Right ventricle myocardium superior (tissue), 1 donor: ENCODE results near the gene POLN. TPM values are rescaled to one million over a fixed set of nuclear protein-coding genes. Genes with fewer than 3 reads are reported as not detected.
"Not testable (repeated sequence)": the region's sequence is repeated elsewhere in the genome, so short reads cannot be mapped to it uniquely, and the experiment has no call there.

Experiments used
- ATAC-seq: fragments of 200-7000 bp; cut with Tn5 transposase; one replicate; pipeline ENCODE4 v1.9.1; 2020; ENCODE audit warnings: mild to moderate bottlenecking; ENCODE audit not compliant: poor library complexity
- DNase-seq: peaks from one replicate; pipeline ENCODE4 v3.0.0-alpha.2; 2020
- intact Hi-C: fragments of 100-400 bp; cut with DNase I; formaldehyde crosslinking; loops from one replicate; pipeline ENCODE4 v1.11.2; 2022
- total RNA-seq: library from RNA; stranded (reverse); fragmentation: NEBNext Ultra II Directional; extraction: Animal tissue kit (Norgen Biotek cat#: 25700); gene quantifications from one replicate; pipeline ENCODE4 v1.2.1, GENCODE V29; 2021
- donor health status: DM: no; HTN: yes; CAD: no; lungs with severe emphysema.

The POLN gene
- total RNA-seq, 1 donor from 2014 or later: 2.3 TPM

DNA sequence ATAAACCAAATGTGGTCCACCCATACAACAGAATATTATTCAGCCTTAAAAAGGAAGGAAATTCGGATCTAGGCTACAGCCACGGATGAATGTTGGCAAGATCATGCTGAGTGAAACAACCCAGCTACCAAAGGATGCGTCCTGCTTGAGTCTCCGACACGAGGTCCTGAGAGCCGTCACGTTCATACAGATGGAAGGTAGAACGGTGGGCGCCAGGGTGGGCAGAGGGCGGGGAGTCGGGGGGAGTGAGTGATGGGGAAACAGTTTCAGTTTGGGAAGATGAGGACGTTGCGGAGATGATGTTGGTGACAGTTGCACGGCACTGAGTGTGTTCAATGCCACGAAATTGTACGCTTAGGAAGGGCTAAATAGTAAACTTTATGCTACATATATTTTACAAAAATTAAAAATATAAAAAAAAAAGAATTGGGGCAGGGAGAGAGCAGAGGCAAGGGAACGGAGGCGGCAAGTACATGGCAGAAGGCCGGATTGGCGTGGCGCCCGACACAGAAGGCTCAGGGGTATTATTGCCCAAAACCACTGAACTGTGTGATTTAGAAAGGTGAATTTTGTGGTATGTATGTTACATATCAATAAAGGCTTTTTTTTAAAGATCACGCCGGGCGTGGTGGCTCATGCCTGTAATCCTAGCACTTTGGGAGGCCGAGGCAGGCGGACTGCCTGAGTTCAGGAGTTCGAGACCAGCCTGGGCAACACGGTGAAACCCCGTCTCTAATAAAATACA, 34.8 kb upstream of the POLN start:
- DNase-seq: peak; percentile 25
- intact Hi-C loops: no loop called here
- ATAC-seq: no peak

DNA sequence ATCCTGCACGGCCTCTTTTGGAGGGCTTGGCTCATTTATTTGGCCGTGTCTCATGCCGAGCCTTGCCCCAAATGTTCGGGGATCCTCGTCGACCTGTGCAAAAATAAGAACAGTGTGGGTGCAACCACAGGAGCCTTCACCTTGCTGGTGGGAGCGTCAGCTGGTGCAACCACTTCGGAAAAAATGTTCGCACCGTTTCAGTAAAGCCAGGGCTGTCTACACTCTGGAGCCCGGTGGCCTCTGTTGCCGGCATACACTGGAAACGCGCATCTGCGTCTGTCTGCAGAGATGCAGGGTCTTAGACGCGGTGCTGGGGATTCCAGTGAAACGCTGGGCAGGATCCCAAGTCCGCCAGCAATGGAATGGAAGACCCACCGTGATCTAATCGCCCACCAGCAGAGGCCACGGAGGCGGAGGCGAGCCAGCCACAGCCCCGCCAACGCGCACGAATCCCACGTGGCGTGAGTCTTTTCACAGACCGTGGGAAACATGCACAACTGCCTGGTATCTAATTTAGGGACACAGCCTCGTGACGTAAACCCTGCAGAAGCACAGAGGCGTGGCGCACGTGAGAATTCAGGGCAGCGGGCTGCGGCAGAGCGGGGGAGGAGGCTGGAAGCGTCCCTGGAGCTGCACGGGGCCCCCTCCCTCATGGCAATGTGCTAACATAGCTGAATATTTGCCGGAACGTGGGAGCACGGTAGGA, 33.8 kb upstream of the POLN start:
- DNase-seq (peak; percentile 13), ATAC-seq (no peak)
- intact Hi-C loops: no loop called here

DNA sequence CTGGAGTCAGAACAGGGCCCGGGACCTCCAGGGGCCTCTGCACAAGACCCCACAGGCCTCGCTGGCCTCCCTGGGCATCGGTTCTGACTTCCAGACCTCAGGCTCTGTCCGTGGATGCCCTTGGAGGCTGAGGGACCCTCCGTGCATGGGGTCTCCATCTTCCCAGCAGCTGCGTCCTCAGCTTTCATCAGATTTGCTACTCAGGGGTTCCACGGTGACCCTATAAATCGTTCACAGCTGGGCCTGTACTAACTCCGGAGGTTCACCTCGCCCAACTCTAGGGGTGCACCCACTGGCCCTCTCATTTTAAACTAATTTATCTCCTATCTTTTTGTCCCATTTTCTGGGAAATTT, 33.1 kb upstream of the POLN start:
- peak; percentile 9 for DNase-seq
- ATAC-seq, intact Hi-C loops: not testable (repeated sequence)

DNA sequence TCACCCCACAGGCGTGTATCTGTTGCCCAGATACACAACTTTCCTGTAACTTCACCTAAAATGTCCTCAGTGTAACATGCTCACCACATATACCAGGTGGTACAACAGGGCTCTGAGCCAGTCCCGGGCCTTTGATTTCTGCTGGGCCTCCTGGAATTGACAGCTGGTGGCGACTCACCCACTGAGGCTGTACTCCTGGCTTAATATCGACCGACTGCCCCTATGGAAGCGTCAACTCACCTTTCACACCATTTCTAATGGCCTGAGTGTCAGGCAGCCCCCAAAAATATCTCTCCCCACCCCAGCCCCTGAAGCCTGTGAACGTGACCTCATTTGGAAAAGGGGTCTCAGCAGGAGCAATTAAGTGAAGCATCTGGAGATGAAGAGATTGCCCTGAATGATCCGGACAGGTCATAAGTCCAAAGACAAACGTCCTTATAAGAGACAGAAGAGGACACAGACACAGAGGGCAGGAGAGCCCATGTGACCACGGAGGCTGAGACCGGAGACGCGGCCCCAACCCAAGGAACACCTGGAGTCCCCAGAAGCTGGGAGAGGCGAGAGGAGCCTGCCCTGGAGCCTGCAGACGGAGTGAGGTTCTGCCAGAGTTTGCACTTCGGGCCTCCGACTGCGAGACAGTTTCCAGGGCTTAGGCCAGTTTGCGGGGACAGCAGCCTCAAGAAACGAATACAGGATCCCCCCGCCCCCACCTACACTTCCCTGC, 32.6 kb upstream of the POLN start:
- ATAC-seq (no peak), DNase-seq (peak; percentile 20)
- intact Hi-C loops: no loop called here

DNA sequence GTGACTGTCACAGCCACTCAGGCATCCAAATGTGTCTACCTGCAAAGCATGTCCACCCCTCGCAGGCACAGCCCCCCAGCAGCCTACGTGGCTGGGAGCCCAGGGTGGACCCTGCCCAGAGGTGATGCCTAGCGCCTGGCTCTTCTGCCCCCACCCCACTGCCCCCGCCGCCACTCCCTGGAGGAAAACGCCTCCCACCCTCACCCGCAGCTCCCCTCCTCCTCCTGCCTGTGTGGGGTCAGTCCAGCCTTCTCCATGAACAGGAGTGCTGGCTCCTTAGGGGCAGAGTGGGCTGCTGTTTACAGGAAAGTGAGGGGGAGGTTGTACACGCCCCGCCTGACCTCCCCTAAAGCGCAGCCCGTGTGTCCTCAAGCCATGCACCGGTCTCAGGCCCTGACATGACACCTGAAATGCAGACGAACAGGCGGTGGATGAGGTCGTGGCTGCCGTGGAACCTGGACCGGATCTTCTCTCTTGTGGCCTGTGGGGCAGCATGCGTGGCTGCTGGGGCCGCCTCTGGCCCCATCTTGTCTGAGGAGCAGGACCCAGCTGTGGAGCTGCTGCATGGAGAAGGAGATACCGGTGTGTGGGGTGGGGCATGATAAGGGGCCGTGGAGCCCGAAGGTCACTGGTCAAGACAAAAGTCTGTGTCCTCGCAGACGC, 31.9 kb upstream of the POLN start:
- intact Hi-C loops: no loop called here
- ATAC-seq (no peak), DNase-seq (peak; percentile 31)

GRCh38 chr4:2273221-2273620, 31.3 kb upstream of the POLN start:
- intact Hi-C loops: no loop called here
- ATAC-seq (no peak), DNase-seq (peak; percentile 29)

- DNase-seq (peak; percentile 22), ATAC-seq (no peak)
- intact Hi-C loops: no loop called here
Measured at GRCh38 chr4:2272828-2273120, 30.9 kb upstream of the POLN start.

- ATAC-seq (no peak), DNase-seq (peak; percentile 29)
- intact Hi-C loops: no loop called here
Measured at GRCh38 chr4:2272026-2272827, 30.3 kb upstream of the POLN start.

- ATAC-seq: no peak
- intact Hi-C loops: no loop called here
- DNase-seq: peak; percentile 32
Measured at GRCh38 chr4:2271279-2272025, 29.5 kb upstream of the POLN start.

DNA sequence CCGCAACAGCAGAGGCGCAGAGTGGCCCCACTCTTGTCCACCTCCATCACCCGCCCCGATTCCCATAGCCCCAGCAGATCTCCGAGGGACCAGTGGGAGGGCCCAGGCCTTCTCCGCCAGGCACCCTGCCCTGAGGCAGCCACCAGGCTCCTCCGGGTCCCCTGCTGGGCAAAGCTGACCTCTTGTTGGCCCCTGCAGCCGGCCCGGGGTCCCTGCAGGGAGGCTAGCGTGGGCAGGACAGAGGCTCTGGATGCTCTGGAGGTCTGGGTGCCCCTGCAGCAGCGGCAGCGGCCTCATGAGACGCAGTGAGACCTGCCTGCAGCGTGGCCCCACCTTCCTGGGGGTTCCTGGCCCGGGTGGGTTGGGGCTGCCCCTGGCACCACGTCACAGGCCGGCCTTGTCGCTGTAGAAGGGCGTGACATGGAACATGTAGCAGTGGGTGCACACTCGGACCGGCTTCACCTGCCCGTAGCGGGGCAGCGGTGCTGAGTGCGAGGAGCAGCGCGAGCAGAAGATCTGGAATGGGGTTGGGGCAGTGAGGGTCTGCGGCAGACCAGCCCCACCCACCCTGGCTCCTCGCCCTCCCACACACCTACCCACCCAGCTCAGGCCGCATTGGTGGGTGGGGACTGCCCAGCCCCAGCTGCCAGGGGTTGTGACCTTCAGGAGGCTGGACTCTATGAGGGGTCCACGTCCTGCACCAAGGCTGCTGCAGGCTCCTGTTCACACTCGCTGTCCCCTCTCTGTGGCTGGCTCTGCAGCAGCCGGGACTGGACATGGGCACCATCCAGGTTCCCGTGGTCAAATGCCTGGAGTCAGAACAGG, 28.6 kb upstream of the POLN start:
- ATAC-seq: no peak
- intact Hi-C loops: no loop called here
- DNase-seq: peak; percentile 23

GRCh38 chr4:2269618-2270163, 27.8 kb upstream of the POLN start:
- ATAC-seq: no peak
- peak; percentile 31 for DNase-seq
- intact Hi-C loops: loop anchor here (10.0 kb wide), 1 partner anchor 145 kb away; the partner anchor contains the start of genes CFAP99 and ZFYVE28

GRCh38 chr4:2269206-2269531, 27.2 kb upstream of the POLN start:
- intact Hi-C loops: loop anchor here (10.0 kb wide), 1 partner anchor 146 kb away; the partner anchor contains the start of genes CFAP99 and ZFYVE28
- ATAC-seq (no peak), DNase-seq (peak; percentile 40)

DNA sequence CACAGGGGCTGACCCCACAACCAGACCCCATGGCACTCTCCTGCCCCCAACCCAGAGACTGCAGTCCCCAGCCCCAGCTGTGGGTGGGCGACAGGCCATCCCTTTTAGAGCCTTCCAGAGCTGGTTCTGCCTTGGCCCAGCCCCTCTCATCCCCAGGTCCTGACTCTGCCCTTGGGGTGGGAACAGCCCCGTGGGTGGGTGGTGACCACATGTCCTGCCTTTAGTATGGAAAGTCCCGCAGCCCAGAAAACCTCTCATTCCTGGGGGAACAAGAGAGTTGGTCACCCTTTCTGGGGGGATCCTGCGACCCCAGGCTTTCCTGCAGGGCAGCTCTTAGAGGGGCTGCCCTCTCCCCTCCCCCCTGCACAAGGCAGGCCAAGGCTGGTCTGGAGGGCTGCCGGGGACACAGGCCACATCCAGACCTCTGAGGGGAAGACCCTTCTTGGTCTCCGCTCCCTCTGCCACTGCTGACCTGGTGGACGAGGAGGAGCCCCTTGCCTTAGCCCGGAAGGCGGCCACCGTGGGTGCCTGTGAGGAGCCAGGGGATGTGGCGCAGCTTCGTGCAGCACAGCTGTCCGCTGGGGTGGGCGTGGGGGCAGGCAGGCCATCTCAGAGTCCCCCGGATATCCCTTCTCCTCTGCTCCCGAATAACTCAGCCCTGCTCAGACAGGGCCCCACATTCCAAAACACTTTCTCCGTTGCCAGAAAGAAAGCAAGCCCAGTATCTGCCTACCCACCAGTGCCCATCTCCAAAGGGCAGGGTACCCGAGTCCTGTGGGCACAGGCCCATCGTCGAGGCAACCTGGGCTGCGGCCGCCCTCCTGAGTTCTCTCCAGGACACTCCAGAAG, 26.7 kb upstream of the POLN start:
- intact Hi-C loops: loop anchor here (10.0 kb wide), 1 partner anchor 146 kb away; the partner anchor contains the start of genes CFAP99 and ZFYVE28
- no peak for DNase-seq
- ATAC-seq: no peak

DNA sequence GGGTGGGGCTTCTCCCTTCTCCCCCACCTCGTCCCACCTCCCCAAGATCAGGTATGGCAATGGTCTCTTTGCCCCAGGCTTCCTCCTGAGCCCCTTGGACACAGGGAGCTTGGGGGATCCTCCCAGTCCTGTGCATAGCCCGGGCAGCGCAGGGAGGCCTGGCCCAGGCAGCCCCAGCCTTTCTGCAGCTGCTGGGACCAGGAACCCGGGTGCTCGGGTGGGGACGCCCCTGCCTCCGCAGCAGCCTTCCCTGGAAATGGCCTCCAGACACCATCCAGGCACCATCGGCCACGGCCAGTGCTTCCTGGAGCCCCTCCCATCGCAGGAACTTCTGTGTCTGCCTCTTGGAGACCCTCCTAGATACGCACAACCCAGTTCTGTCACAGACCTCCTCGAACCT, 25.9 kb upstream of the POLN start:
- intact Hi-C loops: loop anchor here (10.0 kb wide), 1 partner anchor 147 kb away; the partner anchor contains the start of genes CFAP99 and ZFYVE28
- ATAC-seq (no peak), DNase-seq (no peak)

DNA sequence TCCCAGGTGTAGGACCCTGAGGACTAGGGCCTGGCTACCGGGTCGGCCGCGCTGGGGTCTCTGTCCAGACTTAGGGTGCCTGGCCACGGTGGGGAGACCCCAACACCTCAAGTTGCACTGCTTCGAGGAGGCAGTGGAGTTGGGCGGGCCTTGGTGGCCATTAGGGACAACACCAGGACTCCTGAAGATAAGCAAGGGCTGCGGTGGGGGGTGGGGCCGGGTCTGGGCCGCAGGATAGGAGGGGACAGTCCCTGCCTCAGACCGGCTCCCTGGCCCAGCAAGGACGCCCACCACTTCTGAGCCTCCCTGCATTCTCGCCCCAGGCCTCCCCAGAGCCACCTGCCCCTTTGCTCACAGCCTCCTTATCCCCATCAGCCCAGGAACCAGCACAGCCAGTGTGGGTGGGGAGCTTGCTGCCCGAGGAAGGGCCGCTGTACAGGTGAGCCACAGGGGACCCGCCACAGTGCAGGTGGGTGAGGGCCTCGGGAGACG, 25.4 kb upstream of the POLN start:
- intact Hi-C loops: loop anchor here (10.0 kb wide), 1 partner anchor 147 kb away; the partner anchor contains the start of genes CFAP99 and ZFYVE28
- no peak for DNase-seq
- ATAC-seq: no peak

DNA sequence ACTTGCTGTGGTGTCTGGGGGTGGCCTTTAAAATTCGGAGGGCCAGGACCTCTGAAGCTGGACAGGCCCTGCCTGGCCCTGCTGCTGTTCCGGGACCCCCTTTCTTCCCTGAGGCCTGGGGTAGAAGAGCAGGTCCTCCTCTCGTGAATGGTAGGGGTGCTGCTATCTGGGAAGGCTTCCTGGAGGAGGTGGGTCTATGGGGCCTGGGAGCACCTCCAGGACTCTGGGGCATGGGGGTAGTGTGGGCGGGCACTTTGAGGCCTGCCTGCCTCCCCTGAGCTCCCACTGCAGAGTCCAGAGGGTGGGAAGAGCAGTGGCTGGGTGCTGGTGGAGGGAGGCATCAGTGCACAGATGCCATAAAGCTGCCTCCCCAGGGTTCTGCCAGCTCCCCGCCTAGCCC, 24.9 kb upstream of the POLN start:
- DNase-seq (no peak), ATAC-seq (no peak)
- intact Hi-C loops: loop anchor here (10.0 kb wide), 1 partner anchor 148 kb away; the partner anchor contains the start of genes CFAP99 and ZFYVE28
